GM12864 (cell line): ENCODE results near the gene TGFBI.

ENCODE experiments used
- DNase-seq: peaks from one replicate; pipeline ENCODE4 v3.0.0-alpha.2; 2011; ENCODE audit warnings: low read depth
- H3K4me3 ChIP-seq: 2 replicates; pipeline ENCODE4 v1.5.1; 2011; ENCODE audit warnings: mild to moderate bottlenecking, low read depth, low read length, control low read depth
- TF ChIP-seq, protein P1 (sequence below): IDR thresholded peaks from 2 replicates; pipeline ENCODE4 v1.5.1; 2011; ENCODE audit warnings: low read depth, mild to moderate bottlenecking, moderate library complexity, low read length, control low read depth, inconsistent platforms; ENCODE audit errors: missing control alignments

The TGFBI gene

DNA sequence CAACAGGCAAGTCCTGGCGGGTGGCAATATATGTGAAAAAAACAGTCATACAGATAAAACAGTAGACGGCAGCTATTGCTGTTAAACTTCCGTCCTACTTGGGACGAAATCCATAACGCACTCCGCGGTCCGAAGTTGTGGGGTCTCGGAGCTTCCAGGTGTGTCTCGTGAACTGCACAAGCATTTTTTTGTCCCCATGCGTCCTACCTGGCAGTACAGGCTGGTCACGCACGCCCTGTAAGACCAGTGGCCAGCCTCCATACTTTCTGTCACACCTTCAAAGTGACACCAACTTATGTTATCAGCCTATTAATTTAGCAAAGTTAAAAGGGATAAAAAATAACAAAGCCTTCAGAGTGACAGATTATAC is 51.3 kb downstream of the TGFBI start:
- peak overlapping the region; percentile 53 for H3K4me3 ChIP-seq
- TF ChIP-seq, protein P1, sequence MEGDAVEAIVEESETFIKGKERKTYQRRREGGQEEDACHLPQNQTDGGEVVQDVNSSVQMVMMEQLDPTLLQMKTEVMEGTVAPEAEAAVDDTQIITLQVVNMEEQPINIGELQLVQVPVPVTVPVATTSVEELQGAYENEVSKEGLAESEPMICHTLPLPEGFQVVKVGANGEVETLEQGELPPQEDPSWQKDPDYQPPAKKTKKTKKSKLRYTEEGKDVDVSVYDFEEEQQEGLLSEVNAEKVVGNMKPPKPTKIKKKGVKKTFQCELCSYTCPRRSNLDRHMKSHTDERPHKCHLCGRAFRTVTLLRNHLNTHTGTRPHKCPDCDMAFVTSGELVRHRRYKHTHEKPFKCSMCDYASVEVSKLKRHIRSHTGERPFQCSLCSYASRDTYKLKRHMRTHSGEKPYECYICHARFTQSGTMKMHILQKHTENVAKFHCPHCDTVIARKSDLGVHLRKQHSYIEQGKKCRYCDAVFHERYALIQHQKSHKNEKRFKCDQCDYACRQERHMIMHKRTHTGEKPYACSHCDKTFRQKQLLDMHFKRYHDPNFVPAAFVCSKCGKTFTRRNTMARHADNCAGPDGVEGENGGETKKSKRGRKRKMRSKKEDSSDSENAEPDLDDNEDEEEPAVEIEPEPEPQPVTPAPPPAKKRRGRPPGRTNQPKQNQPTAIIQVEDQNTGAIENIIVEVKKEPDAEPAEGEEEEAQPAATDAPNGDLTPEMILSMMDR: no peak

DNA sequence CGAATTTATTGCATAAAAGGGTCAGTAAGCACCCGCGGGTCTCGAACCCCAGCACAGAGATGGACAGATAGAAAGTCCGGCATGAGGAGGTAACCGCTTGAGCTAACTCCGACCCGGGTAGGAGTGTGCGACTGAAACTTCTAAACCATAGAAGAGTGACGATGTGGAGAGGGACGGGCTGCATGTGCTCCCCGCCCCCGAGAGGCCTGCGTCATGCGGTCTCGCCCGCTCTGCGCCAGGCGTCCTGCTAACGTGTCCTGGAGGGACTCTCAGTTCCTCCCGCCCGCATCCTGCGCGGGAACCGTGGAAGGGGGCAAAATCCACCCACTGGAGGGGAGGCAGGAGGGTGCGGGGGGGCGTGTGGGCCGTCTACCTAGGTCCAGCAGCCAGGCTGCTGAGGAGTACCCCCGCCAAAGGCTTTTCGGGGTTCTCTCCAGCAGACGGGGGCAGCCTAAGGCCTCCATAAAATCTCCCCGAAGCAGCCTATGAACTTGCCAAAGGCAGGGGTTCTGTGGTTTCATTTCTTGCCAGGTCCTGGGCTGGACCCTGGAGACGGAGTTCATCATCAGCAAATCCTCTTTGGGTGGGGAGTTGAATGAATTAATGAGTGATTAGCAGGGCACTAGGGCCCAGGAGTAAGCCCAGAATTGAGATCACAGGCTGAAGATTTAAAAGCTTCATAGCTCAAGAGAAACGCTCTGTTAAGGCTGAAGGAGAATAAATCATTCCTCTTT is 51.9 kb downstream of the TGFBI start:
- TF ChIP-seq, protein P1: no peak
- H3K4me3 ChIP-seq: peak overlapping the region; percentile 54
- peak; percentile 81 for DNase-seq

More for the DNA sequence above, 51.3 kb downstream of the TGFBI start:
- DNase-seq: no peak

DNA sequence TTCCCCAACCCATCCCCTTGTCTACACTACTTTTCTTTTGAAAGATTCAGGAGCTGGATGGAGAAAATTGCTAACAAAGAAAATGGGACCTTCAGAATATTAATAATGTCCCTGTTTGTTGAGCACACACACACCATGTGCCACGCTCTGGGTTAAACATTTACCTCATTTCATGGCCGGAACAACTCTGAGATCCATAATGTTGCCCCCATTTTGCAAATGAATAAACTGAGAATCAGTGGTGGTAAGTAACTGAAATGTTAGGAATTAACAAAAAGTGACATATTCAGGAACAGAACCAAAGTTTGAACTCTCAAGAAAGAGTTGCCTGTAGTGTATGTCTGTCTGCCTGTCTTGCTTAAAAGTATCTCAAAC is 52.4 kb downstream of the TGFBI start:
- no peak overlapping the region; the same call in 1 of the 2 replicates for H3K4me3 ChIP-seq
- TF ChIP-seq, protein P1: no peak
- DNase-seq: no peak

DNA sequence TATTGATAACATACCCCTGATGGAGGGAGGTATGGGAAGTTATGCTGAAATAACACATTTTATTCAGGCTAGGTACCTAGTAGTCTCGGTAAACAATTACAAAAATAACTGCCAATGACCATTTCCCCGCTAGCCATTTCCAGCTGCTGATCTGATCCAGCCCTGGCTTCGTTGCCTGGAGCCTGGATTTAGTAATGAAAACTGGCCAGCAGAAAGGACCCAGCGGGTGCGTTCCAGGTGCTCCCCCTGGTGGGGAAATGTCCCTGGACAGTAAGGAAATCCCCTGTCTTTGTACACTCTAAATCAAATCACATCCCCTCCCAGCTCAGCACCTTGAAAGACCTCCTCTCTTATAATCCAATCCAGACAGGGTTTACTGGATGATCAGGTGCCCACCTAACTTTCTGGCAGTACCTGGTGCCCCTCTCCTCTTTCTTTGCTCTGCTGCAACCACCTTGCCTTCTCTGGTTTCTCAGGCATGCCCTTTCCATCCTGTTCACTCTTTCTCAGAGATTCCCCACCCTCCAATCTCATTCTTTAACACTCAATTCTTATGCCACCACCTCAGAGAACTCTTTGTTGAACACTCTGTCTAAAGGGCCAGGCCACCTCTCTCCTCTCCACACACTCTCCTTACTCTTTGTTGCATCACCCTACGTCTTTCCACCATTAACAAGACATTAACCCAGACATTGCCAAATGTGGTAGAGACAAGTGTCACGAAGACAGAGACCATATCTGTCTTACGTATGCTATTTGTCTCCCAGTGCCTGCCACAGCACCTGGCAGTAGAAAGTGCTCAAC is 53.8 kb downstream of the TGFBI start:
- no peak for DNase-seq

DNA sequence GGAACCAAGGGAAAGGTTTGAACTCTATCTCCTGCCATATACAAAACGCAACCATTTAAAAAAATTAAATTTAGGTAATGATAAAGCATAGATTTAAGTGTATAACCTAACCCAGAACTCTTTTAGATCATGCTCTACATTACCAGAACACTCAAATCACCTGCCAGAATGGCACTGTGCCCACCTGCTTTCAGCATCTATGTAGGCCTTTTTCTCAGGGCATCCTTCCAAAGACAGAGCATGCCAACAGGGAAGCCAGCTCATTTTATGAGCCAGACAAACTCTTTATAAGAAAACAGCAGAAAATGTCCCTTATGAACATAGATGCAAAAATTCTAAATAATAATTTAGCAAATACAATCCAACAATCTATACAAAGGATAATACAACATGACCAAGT is 55.9 kb downstream of the TGFBI start:
- no peak for DNase-seq
- TF ChIP-seq, protein P1: no peak
- H3K4me3 ChIP-seq: no peak overlapping the region

More for the DNA sequence above, 53.8 kb downstream of the TGFBI start:
- no peak overlapping the region for H3K4me3 ChIP-seq
- TF ChIP-seq, protein P1: peak; percentile 83

DNA sequence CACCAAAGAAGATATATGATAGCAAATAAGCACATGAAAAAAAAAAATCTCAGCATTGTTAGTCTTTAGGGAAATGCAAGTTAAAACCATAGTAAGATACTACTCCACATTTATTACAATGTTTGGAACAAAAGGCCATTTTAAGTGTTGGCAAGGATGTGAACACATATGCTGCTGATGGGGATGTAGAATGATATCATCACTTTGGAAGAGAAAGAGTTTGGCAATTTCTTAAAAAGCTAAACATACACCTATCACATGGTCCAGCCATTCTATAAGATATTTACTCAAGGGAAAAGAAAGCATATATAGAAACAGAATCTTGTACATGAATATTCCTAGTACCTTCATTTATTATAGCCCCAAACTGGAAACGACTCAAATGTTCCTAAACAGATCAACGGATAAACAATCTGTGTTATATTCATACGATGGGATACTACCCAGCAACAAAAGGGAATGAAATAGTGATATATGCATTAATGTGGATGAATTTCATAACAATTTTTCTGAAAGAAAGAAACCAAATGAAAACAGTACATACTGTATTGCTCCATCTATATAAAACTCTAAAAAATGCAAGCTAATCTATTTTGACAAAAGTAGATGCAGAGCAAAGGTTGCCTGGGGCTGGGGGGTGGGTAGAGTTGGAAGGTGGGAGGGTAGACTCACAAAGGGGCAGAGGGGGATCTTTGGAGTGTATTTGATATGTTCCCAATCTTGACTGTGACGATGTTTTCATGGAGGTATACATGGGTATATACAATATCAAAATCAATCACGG is 58.2 kb downstream of the TGFBI start:
- no peak overlapping the region for H3K4me3 ChIP-seq
- TF ChIP-seq, protein P1: no peak

More for the DNA sequence above, 58.2 kb downstream of the TGFBI start:
- DNase-seq: no peak
